ENCODE measurements around the gene HIVEP1.

The HIVEP1 gene

DNA sequence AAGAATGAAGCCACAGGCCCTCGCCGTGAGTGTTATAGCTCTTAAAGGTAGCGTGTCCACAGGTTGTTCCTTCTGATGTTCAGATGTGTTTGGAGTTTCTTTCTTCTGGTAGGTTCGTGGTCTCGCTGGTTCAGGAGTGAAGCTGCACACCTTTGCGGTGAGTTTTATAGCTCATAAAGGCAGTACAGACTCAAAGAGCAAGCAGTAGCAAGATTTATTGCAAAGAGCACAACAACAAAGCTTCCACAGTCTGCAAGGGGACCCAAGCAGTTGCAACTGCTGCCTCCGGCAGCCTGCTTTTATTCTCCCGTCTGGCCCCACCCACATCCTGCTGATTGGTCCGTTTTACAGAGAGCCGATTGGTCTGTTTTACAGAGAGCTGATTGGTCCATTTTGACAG lies 5.2 kb downstream of the HIVEP1 start:
- DNase-seq (ENCODE audit: low read depth in 4 of 4, low spot score in 1 of 4), result no peak

DNA sequence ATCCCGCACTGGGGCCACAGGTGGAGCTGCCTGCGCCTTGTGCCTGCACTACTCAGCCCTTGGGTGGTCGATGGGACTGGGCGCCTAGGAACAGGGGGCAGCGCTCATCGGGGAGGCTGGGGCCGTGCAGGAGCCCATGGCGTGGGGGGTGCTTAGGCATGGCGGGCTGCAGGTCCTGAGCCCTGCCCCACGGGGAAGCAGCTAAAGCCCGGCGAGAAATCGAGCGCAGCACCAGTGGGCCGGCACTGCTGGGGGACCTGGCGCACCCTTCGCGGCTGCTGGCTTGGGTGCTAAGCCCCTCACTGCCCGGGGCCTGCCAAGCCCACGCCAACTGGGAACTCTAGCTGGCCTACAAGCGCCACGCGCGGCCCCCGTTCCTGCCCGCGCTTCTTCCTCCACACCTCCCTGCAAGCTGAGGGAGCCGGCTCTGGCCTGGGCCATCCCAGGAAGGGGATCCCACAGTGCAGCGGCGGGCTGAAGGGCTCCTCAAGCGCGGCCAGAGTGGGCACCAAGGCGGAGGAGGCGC lies 5.8 kb downstream of the HIVEP1 start:
- no peak for DNase-seq (ENCODE audit: low read depth in 4 of 4, low spot score in 1 of 4)

DNA sequence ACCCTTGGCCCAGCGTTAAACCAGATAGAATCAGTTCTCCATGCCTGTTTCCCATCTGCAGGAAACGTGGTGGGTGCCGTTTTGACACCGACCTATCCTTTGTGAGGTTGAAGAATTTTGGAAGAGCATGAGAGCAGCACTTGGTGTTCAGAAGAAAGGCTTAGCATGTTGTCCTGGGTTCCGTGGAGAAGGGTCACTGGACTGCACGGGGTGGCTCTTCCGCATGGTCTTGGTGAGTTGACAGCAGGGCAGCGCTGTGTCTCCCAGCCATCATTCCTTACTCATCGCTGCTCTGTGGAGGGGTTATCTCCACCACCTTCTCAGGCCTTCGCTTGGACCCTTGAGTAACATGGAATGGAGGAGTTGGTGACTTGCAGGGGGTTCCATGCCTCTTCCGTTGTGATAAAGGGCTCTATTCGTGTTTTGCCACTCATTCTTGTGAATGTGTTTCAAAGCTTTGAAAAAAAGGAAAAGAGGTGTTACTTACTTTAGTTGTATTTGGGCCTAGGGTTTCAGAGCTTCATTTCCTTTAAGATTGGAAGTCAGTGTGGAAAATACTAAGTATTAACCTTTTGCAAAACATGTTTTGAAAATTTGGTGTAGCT lies 8.2 kb downstream of the HIVEP1 start:
- DNase-seq (ENCODE audit: low read depth in 4 of 4, low spot score in 1 of 4), result no peak

DNA sequence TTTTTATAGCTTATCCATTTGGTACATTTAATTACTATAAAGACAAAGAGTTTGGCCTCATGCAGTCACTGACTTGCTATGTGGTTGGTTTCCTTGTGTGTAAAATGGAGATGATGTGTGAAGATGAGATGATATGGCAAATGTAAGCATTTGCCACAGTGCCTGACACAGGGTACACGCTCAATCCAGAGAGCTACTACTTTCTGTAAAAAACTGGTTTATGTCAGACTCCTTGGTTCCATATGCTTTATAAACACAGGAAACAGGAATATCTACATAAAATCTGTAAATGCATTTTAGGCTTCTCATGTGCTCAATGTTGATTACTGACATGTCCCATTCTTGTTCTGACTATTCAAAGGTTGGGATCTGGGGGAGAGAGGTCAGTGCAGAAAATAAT lies 10.4 kb downstream of the HIVEP1 start:
- no peak for DNase-seq (ENCODE audit: low read depth in 4 of 4, low spot score in 1 of 4)

DNA sequence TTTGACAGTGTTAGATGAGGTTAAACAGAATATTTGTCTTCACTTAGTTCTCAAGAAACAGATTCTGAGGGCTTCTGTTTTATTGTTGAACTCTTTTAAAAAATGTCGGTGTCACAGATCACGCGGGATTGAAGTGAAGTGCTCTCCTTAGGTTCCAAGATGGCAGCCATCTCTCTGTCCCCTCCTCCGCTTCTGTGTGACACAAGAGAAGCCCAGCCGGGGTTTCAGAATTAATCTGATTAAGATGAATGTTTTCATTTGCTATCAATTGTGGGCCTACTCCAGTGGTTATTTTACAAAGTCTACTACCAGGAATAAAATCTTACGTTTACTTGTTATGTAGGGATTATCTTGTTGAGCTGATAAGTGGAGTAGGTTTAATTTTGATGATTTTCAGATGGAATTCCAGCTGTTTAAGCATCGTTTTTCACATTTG lies 10.9 kb downstream of the HIVEP1 start:
- DNase-seq (ENCODE audit: low read depth in 4 of 4, low spot score in 1 of 4), result no peak

DNA sequence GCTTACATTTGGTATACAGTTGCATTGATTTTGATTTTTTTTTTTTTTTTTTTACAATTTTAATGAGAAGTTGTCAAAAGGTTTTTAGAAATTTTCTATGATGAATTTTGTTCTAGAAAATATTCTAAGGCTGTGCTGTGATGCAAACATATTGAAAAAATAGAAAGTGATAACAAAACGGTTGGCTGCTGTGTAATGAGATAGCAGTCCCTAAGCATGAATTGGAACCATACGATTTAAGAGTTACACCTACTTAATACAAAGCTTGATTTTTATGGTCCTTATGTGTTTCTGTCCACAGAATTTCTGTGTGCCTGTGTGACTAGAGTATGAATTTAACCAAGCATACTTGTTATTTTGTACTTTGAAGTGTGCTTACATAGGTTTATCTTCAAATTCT lies 12.1 kb downstream of the HIVEP1 start:
- DNase-seq (ENCODE audit: low read depth in 4 of 4, low spot score in 1 of 4), result no peak

DNA sequence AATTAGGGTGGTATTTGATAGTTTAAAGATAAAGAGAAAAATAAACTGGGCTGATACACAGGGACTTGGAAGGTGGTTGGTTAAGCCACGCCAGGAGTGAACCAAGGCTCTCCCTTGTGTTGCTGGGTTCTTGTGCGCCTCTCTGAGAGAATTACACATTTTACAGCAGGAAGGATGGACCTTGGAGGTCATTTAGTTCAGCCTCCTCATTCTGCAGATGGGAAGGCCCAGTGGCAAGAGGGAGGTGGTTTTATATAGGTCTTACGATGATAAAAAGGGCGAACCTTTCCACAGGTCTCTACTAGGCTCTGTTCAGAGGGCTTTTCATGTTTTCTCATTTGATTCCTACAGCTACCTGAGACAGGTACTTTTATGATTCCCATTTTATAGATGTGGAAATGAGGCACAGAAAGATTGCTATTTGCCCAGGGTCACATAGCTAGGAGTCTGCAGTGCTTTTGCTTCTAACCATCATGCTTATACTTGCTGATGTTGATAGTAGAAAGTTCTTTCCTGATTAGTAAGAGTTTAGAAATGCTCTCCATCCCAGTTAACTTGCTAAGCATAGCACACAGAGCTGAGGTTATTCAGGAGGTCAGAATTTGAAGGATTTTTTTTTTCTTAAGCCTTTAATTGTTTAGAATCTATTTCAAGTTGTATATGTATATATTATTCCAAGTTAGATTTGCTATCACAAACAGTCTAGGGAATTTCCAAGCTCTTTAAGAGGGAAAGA lies 12.8 kb downstream of the HIVEP1 start:
- no peak for DNase-seq (ENCODE audit: low read depth in 4 of 4, low spot score in 1 of 4)

DNA sequence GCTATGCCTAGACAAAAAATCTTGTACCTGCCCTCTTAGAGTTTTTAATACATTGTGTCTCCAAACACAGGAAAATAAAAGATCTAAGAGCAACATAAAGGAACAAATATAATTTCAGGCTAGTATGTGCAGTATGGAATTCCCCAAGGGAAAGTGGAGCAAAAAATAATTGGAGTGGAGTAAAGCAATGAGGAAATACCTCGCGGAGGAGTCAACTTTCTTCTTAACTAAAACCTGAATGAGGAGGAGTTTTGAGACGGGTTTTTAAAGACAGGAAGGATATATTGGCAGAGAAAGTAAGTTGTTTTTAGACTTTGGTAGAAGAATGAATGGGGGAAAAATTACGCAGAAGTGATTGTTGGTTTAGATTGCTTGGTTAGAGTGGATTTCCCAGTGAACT lies 14.0 kb downstream of the HIVEP1 start:
- no peak for DNase-seq (ENCODE audit: low read depth in 4 of 4, low spot score in 1 of 4)

DNA sequence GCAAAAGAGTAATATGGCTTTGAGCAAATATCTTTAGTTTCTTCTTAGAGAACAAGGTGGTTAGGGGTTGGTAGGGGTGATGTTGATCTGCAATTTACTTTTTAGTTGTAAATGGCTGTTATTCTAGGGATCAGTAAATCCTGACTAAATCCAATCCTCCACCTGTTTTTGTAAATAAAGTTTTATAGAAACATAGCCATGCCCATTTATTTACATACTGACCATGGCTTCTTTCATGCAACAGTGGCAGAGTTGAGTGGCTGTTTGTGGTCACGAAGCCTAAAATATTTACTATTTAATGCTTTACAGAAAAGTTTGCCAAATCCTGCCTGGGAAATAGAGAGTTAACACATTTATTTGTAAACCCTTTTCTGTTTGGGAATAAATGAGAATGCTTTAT lies 14.7 kb downstream of the HIVEP1 start:
- DNase-seq (ENCODE audit: low read depth in 4 of 4, low spot score in 1 of 4), result no peak

DNA sequence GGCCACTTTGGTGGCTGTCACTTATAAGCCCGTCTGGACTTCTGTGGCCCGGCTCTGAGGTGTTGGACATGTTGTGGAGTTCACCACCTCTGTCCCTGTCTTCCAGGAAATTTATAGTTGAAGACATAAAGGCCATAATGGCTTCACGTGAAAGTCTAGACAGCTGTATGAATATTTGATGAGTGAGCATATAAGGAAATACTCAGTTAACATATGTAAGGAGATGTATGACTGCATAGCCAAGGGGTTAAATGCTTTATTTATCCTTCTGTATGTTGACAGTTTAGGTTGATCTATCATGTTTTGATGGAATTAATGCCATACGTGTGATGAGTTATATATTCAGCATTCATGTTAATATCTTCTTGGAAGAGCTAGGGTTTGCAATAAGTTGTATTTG lies 16.1 kb downstream of the HIVEP1 start:
- no peak for DNase-seq (ENCODE audit: low read depth in 4 of 4, low spot score in 1 of 4)

DNA sequence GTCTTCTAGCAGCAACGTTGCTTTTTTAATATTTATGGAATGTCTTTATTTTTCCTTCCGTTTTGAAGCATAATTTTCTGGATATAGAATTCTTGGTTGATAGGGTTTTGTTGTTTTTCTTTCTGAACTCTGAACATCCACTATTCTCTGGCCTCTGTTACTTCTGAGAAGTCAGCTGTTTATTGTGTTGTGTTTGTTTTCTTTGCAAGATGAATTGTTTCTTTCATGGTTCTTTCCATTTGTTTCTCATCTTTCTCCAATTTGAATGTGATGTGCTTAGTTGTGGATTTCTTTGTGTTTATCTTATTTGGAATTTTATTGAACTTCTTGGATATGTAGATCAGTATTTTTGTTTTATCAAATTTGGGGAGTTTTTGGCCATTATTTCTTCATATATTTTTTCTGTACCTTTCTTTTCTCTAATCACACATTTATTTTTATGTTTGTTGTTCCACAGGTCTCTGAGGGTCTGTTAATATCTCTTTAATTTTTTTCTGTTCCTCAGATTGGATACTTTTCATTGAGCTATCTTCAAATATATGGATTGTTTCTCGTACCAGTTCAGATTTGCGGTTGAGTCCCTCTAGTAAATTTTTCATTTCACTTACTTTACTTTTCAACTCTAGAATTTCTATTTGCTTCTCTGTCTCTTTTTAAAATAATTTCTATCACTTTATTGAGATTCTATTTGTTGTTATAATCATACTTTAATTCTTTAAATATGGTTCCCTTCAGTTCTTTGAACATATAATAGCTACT lies 18.0 kb downstream of the HIVEP1 start:
- DNase-seq (ENCODE audit: low read depth in 4 of 4, low spot score in 1 of 4), result no peak

DNA sequence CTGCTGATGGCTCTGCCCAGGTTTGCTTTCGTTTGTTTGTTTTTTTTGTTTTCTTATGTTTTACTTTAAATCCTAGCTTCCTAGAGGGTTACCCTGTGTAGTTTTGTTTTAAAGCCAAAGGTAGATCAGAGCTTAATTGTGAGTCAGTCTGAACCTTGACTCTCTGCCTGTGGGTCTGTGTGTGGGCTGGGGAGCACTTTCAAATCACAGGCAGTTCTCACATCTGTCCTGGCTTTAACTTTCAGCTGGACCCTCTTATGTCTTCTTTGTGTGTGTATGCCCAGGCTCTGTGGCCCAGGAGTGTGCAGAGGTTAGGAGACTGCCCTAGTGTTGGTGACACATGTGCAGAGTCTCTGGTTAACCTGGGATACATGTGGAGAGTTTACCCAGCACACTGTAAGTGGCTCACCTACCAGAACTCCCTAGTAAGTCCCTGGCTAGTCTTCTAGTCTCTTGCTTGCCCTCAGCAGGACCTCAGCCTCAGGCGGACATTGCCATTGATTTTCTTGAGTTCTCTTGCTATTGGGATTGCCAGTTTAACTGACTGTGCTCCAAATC lies 19.0 kb downstream of the HIVEP1 start:
- no peak for DNase-seq (ENCODE audit: low read depth in 4 of 4, low spot score in 1 of 4)

DNA sequence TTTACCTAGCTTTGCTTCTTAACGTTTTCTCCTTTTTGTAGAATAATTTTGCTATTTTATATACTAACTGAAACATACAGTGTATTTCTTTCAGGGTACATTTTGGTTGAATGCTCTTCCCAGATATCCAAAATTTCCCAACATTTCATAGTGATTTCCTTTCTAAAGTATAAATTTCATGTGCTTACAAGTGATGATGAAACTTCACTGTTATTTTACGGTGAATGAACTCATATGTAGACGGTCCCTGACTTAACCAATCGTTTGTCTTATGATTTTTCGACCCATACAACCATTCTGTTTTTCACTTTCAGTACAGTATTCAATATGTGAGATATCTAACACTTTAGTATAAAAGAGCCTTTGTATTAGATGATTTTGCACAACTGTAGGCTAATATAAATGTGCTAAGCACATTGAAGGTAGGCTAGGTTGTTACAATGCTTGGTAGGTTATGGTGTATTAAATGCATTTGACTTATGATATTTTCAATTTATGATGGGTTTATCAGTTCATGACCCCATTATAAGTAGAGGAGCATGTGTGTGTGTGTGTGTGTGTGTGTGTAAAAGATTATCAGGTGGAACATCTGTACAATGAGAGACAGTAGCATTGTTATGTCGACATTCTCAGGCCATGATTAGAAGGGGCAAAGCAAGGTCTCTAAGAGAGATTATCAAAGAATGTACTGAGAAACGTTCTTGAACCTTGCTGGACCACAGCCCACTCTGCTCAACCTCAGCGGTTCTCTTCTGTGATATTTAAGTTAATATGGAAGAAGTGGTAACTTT lies 20.9 kb downstream of the HIVEP1 start:
- DNase-seq (ENCODE audit: low read depth in 4 of 4, low spot score in 1 of 4), result no peak

DNA sequence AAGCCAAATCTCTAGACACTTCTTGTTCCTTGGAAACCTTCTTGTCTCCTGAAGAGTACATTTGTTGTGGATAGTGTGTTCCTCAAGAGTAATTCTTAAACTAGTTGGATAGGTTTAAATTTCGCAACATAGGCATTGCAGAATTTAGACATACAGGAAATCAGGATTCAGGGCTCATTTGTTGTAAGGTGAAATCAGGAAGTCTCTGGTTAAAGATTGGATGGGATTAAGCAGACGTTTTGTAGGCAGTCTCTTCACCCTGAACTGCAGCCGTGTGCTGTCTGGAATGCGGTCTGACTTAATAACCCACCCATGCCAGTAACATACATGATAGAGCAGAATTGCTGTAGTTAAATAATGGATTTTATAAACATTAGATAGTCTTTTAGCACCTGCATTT lies 21.7 kb downstream of the HIVEP1 start:
- no peak for DNase-seq (ENCODE audit: low read depth in 4 of 4, low spot score in 1 of 4)

DNA sequence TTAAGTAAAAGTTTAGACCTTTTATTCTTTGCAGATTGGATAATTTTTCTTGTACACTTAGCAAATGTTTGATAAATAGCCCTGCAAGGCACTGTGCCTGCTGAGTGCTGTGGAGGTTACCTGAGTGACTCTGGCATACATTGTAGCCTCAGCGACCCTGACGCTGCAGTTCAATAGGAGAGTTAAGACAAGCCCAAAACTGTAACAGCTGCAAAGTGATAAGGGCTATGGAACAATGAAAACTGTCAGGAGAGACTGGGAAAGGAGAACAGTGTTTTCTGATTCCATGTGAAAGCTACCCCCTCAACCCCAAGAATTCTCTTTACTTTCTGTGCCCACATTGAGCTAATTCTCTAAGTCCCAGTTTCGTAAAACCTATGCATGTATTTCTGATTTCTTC lies 22.2 kb downstream of the HIVEP1 start:
- no peak for DNase-seq (ENCODE audit: low read depth in 4 of 4, low spot score in 1 of 4)

DNA sequence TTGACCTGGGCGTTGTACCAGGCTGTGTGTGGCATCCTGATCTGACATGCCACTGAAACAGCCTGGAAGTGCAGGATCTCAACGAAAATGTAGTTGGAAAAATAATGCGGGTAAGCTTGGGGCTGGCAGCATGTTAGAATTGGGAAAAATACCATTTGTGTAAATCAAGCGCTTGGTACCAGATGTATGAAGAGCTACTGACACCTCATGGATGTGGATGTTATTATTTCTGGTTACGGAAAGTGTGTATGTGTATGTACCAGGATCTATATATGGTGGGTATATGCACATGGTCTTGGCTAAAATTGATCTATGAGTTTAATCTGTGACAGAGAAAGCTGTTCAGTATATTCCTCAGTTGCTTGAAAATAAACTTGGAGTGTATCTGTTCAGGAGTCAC lies 22.7 kb downstream of the HIVEP1 start:
- no peak for DNase-seq (ENCODE audit: low read depth in 4 of 4, low spot score in 1 of 4)

DNA sequence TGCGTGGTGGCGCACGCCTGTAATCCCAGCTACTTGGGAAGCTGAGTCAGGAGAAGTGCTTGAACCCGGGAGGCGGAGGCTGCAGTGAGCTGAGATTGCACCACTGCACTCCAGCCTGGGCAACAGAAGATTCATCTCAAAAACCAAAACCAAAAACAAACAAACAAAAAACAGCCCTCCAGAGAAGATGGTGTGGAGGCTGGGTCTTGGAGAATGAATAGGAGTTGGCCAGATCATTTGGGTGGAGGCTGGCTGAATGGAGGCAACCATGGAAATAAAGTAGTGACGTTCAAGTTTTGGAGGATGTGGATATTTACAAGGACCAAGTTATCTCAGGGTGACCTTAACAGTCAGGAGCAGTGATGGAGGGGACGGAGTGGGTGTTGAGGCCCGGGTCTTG lies 24.7 kb downstream of the HIVEP1 start:
- DNase-seq (ENCODE audit: low read depth in 4 of 4, low spot score in 1 of 4), result no peak

DNA sequence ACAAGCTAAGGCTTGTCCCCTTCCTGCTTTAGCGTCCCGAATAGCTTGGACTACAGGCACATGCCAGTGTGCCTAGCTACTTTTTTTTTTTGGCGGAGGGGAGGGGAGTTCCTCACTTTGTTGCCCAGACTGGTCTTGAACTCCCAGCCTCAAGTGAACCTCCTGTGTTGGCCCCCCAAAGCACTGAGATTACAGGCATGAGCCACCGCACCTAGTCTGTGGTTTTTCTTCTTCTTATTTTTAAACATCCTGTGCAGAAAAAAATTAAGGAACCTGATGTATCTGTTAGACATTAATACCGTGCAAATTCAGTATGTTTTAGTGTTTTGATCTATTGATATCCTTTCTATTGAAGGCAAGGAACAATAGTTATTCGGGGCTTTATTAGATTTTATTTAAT lies 25.7 kb downstream of the HIVEP1 start:
- DNase-seq (ENCODE audit: low read depth in 4 of 4, low spot score in 1 of 4), result no peak

DNA sequence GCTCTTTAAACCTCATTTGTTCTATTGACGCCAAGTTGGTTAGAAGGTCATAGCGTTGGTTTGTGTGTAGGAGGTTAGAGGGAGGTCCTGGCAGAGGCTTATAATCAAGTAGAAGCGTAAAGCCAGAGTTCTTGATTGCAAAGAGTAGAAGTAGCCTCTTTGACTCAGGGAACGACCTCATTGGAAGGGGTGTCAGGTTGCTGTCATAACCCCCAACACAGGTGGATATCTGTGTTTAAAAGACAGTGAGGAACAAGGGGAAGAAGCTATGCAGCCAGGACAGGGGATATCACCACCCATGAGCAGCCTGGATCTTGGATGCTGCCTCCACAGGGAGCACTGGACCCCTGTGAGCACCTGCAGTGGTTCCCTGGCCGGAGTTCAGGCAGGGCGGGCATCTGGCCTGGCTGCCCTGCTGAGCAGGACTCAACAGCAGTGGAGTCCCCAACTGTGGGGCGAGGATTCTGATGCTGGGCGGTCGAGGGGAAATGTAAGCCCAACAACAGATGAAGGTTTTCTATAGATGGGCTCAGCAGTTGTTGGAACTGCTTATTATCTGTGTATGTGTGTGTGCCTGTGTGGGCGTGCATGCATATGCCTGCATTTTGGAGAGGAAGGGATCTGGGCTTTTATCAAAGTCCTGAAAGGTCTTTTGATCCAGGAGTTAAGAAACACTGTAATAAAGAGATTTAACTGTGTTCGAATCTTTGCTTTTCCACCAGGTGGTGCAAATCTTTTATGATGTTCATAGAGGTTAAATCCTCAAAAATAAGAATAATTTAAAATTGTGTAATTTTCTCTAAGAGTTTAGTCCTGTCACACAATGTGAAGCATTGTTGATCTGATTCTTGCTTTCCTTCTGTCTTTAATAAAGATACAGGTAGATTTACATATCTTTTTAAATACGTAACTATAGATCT lies 27.7 kb downstream of the HIVEP1 start:
- no peak for DNase-seq (ENCODE audit: low read depth in 4 of 4, low spot score in 1 of 4)

DNA sequence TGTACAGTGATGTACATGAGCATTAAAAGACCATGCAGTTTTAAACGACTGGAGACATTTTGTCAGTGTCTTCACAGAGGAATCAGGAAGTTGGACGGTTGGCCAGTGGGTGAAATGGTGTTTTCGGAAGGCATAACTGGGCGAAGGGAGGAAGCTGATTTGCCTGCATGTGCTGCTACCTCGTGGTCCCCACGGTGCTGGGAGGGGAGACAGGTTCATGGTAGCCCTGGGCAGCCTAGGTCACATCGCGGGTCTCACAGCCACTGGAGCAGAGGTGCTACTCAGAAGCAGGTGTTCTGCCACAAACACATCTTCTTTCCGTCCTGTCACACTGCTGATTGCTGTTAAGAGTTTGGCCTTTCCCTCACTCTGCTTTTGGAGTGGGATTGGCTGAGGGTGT lies 35.2 kb downstream of the HIVEP1 start:
- DNase-seq (ENCODE audit: low read depth in 4 of 4, low spot score in 1 of 4), result no peak
